ENCODE measurements around the gene ETV3L.

ETV3L gene

GRCh38 chr1:157091186-157091585, 8.4 kb downstream of the ETV3L start:
- Histone ChIP-seq H3K27ac (ENCODE audit: low read depth, low read length) (no peak overlapping the region), H3K36me3 (ENCODE audit: control insufficient read depth, low read length) (no peaks in the 10 kb centered on the region), H3K9me3 (ENCODE audit: control insufficient read depth, insufficient read depth, low read length) (no peaks in the 10 kb centered on the region), H3K4me3 (ENCODE audit: low read length) (no peak overlapping the region), H3F3A (ENCODE audit: control insufficient read depth, insufficient read depth) (no peaks in the 10 kb centered on the region), H3K4me1 (ENCODE audit: control insufficient read depth, low read length) (no peaks in the 10 kb centered on the region), H3K4me2 (ENCODE audit: low read length) (no peak overlapping the region), H3K9me2 (replicated peaks; ENCODE audit: control insufficient read depth, low read length) (no peaks in the 10 kb centered on the region), H3K79me2 (ENCODE audit: control insufficient read depth, low read length) (no peaks in the 10 kb centered on the region), H4K20me1 (ENCODE audit: control insufficient read depth, insufficient read depth, low read depth, low read length) (no peaks in the 10 kb centered on the region), H3K27me3 (ENCODE audit: control insufficient read depth, low read length) (peaks cover 7% of the 10 kb centered on the region; the same call in 1 of the 2 replicates)
- TF ChIP-seq EZH2phosphoT487 (IDR thresholded peaks at IDR 0.05; ENCODE audit: borderline replicate concordance, low read length) = no peak
- TF ChIP-seq CTCF (IDR thresholded peaks at IDR 0.05; ENCODE audit: low read depth, low read length, poor library complexity, severe bottlenecking) = no peak

GRCh38 chr1:157090771-157091170, 8.8 kb downstream of the ETV3L start:
- H3K79me2 ChIP-seq (ENCODE audit: control insufficient read depth, low read length) = no peaks in the 10 kb centered on the region
- no peak overlapping the region for H3K4me2 ChIP-seq (ENCODE audit: low read length)
- H3K4me3 ChIP-seq (ENCODE audit: low read length) = no peak overlapping the region
- no peaks in the 10 kb centered on the region for H3K9me2 ChIP-seq (replicated peaks; ENCODE audit: control insufficient read depth, low read length)
- H3K27me3 ChIP-seq (ENCODE audit: control insufficient read depth, low read length) = peaks cover 7% of the 10 kb centered on the region; the same call in 1 of the 2 replicates
- no peaks in the 10 kb centered on the region for H3K36me3 ChIP-seq (ENCODE audit: control insufficient read depth, low read length)
- no peaks in the 10 kb centered on the region for H4K20me1 ChIP-seq (ENCODE audit: control insufficient read depth, insufficient read depth, low read depth, low read length)
- H3F3A ChIP-seq (ENCODE audit: control insufficient read depth, insufficient read depth) = no peaks in the 10 kb centered on the region
- H3K9me3 ChIP-seq (ENCODE audit: control insufficient read depth, insufficient read depth, low read length) = no peaks in the 10 kb centered on the region
- no peaks in the 10 kb centered on the region for H3K4me1 ChIP-seq (ENCODE audit: control insufficient read depth, low read length)
- no peak for TF ChIP-seq EZH2phosphoT487 (IDR thresholded peaks at IDR 0.05; ENCODE audit: borderline replicate concordance, low read length)
- TF ChIP-seq CTCF (IDR thresholded peaks at IDR 0.05; ENCODE audit: low read depth, low read length, poor library complexity, severe bottlenecking) = no peak
- no peak overlapping the region for H3K27ac ChIP-seq (ENCODE audit: low read depth, low read length)

- no peak overlapping the region for H3K27ac ChIP-seq (ENCODE audit: low read depth, low read length)
- no peak overlapping the region for H3K4me3 ChIP-seq (ENCODE audit: low read length)
- H3K27me3 ChIP-seq (ENCODE audit: control insufficient read depth, low read length) = peaks cover 7% of the 10 kb centered on the region; the same call in 1 of the 2 replicates
- H3K79me2 ChIP-seq (ENCODE audit: control insufficient read depth, low read length) = no peaks in the 10 kb centered on the region
- no peak overlapping the region for H3K4me2 ChIP-seq (ENCODE audit: low read length)
- no peaks in the 10 kb centered on the region for H3K36me3 ChIP-seq (ENCODE audit: control insufficient read depth, low read length)
- H3K9me2 ChIP-seq (replicated peaks; ENCODE audit: control insufficient read depth, low read length) = no peaks in the 10 kb centered on the region
- TF ChIP-seq EZH2phosphoT487 (IDR thresholded peaks at IDR 0.05; ENCODE audit: borderline replicate concordance, low read length) (no peak), CTCF (IDR thresholded peaks at IDR 0.05; ENCODE audit: low read depth, low read length, poor library complexity, severe bottlenecking) (peak; percentile 97)
- no peaks in the 10 kb centered on the region for H3K4me1 ChIP-seq (ENCODE audit: control insufficient read depth, low read length)
- no peaks in the 10 kb centered on the region for H3K9me3 ChIP-seq (ENCODE audit: control insufficient read depth, insufficient read depth, low read length)
- no peaks in the 10 kb centered on the region for H3F3A ChIP-seq (ENCODE audit: control insufficient read depth, insufficient read depth)
- no peaks in the 10 kb centered on the region for H4K20me1 ChIP-seq (ENCODE audit: control insufficient read depth, insufficient read depth, low read depth, low read length)
Measured at GRCh38 chr1:157090196-157090647, 9.4 kb downstream of the ETV3L start.

Measured in DOHH2 (cell line).